Transverse colon (tissue), 4 donors: ENCODE results near the gene FRMD8. TPM values are rescaled to one million over a fixed set of nuclear protein-coding genes. Genes with fewer than 3 reads are reported as not detected.

Experiments
- DNase-seq: peaks from one replicate; pipeline ENCODE4 v3.0.0-alpha.2; 2019
- H3K27ac ChIP-seq, 4 donors: fragments of 200-600 bp; sonication (generic); 2 replicates each; pipeline ENCODE4 v1.5.1; 2016 to 2018; ENCODE audit warnings: inconsistent platforms in 4 of 4
- H3K27me3 ChIP-seq: fragments of 200-600 bp; sonication (generic); 2 replicates; pipeline ENCODE4 v1.5.1; 2017; ENCODE audit warnings: inconsistent platforms
- H3K36me3 ChIP-seq, 4 donors: fragments of 200-600 bp; sonication (generic); 2 replicates each; pipeline ENCODE4 v1.5.1; 2017 to 2019; ENCODE audit warnings: inconsistent platforms in 4 of 4
- H3K4me1 ChIP-seq, 4 donors: fragments of 200-600 bp; sonication (generic); 2 replicates each; pipeline ENCODE4 v1.5.1; 2017 to 2020; ENCODE audit warnings: inconsistent platforms in 4 of 4
- H3K4me3 ChIP-seq, 4 donors: fragments of 200-600 bp; sonication (generic); 1 replicate in 1 of 4; 2 replicates in 3 of 4; pipeline versions ENCODE4 v1.5.1 to v1.6.1; 2017 to 2019; ENCODE audit warnings: inconsistent platforms in 4 of 4
- H3K9me3 ChIP-seq, 2 donors: fragments of 200-600 bp; sonication (generic); 2 replicates each; pipeline ENCODE4 v1.5.1; 2017 to 2019; ENCODE audit warnings: inconsistent platforms in 2 of 2
- CTCF ChIP-seq, 5 experiments: fragments of 200-600 bp in 3 of 5; fragments of 450-650 bp in 2 of 5; sonication (generic) in 3 of 5; IDR thresholded peaks; 1 replicate in 2 of 5; 2 replicates in 3 of 5; pipeline ENCODE4 v1.5.1; 2016 to 2017; ENCODE audit warnings: antibody characterized with exemption in 5 of 5, inconsistent platforms in 3 of 5, mild to moderate bottlenecking in 2 of 5, moderate library complexity in 1 of 5
- EP300 ChIP-seq: sonication (generic); formaldehyde crosslinking; IDR thresholded peaks from one replicate; pipeline ENCODE4 v1.6.1; 2017; ENCODE audit warnings: antibody characterized with exemption, low read depth
- POLR2A ChIP-seq: fragments of 450-650 bp; IDR thresholded peaks from one replicate; pipeline ENCODE4 v1.6.1; 2016; ENCODE audit warnings: antibody characterized with exemption, mild to moderate bottlenecking, moderate library complexity
- POLR2AphosphoS5 ChIP-seq, 3 donors: sonication (generic); formaldehyde crosslinking; IDR thresholded peaks; one replicate each; pipeline ENCODE4 v1.6.1; 2016; ENCODE audit warnings: antibody characterized with exemption in 3 of 3
- WGBS, 2 donors: methylation state at CpG; one replicate each; pipeline ENCODE4 v1.1.5; 2018; ENCODE audit warnings: low coverage in 1 of 2; 5-methylcytosine and 5-hydroxymethylcytosine counted together
- in situ Hi-C, 4 donors: fragments of 200-750 bp; cut with MboI; loops; one replicate each; pipeline versions ENCODE4 v1.15.0 to v1.15.1; 2017; ENCODE audit warnings: low sequenced_read_pairs in 3 of 4, low pct_ligation_motif_present in 1 of 4, low pct_unique_long_range_greater_than_20kb in 1 of 4
- intact Hi-C: fragments of 100-400 bp; cut with DNase I; formaldehyde crosslinking; loops from one replicate; pipeline ENCODE4 v1.15.1; 2023; ENCODE audit warnings: low total_unique reads
- total RNA-seq, 4 donors: library from RNA; depleted of rRNA; stranded (reverse); fragments of >200 nt; gene quantifications; one replicate each; pipeline ENCODE4 v1.1.0, GENCODE V29; 2016

FRMD8 gene
- total RNA-seq, 4 donors from 2014 or later = 64.3 to 164 (median 128) TPM

- peak; percentile 59 for DNase-seq
- Histone ChIP-seq H3K27me3 (no peaks in the 10 kb centered on the region), H3K27ac (peak overlapping the region; percentile 100), H3K9me3 (no peaks in the 10 kb centered on the region), H3K4me1 (peaks cover 22 to 78% (median 49%) of the 10 kb centered on the region in 4 donors), H3K4me3 (peak overlapping the region in 2 of 4 donors; percentile 8 to 81), H3K36me3 (peaks cover 0 to 11% (median 5%) of the 10 kb centered on the region in 4 donors)
- peak; percentile 78 to 94 (median 82) for TF ChIP-seq POLR2AphosphoS5 (IDR thresholded peaks at IDR 0.05)
- peak; percentile 61 for TF ChIP-seq POLR2A
- no peak for TF ChIP-seq EP300
- peak in 1 of 5 experiments; percentile 13 for TF ChIP-seq CTCF (IDR thresholded peaks at IDR 0.05)
- in situ Hi-C loops (loop anchor here in 2 of 4 donors (10.0 kb wide), 1 partner anchor 76 kb away; no protein-coding TSS in a partner anchor), intact Hi-C loops (no loop called here)
- WGBS, 2 donors = 12 to 15% methylated on average over 5 to 9 of the region's 9 CpGs
Measured at GRCh38 chr11:65429068-65429681, 42.7 kb downstream of the FRMD8 start.

- H3K27ac ChIP-seq = peak overlapping the region; percentile 100
- 7 to 10% methylated on average over 9 of the region's 9 CpGs for WGBS, 2 donors
- peak overlapping the region in 3 of 4 donors; percentile 4 to 81 (median 8) for H3K4me3 ChIP-seq
- TF ChIP-seq CTCF (IDR thresholded peaks at IDR 0.05) (no peak), EP300 (no peak), POLR2A (peak; percentile 76), POLR2AphosphoS5 (IDR thresholded peaks at IDR 0.05) (peak; percentile 73 to 95 (median 83))
- peak; percentile 82 for DNase-seq
- in situ Hi-C loops = loop anchor here in 2 of 4 donors (10.0 kb wide), 1 partner anchor 75 kb away; no protein-coding TSS in a partner anchor
- intact Hi-C loops = no loop called here
- no peaks in the 10 kb centered on the region for H3K9me3 ChIP-seq
- peaks cover 27 to 85% (median 50%) of the 10 kb centered on the region in 4 donors for H3K4me1 ChIP-seq
- H3K27me3 ChIP-seq = no peaks in the 10 kb centered on the region
- H3K36me3 ChIP-seq = peaks cover 0 to 16% (median 7%) of the 10 kb centered on the region in 4 donors
Measured at GRCh38 chr11:65429724-65430405, 43.4 kb downstream of the FRMD8 start.

DNA sequence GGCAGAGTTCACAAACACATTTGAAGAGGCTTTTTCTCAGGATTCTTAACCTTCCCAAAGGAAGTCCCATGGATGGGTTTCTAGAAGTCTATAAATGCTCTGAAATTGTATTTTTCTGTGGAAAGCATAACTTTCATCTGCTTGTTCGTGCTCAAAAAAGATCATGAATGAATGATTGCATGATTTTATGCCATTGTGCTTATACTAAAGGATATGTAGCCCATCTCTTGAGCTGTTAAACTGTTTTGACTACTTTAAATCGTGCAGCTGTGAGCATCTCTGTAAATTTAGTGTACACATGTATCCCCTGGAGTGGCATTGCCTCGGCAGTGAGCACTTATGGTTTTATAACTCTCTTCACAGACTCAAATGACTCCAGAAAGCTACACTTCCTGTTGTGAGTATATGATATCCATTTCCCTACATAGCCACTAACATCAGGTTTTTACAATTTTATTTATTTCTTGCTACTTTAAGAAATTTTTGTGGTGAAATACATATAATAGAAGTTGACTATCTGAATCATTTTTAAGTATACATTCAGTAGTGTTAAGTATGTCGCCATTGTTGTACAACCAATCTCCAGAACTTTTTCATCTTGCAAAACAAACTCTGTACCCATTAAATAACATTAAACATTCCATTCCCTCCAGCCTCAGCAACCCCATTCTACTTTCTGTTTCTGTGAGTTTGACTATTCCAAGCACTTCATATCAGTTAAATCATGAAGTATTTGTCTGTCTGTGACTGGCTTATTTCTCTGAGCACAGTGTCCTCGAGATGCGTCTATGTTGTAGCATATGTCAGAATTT, 44.2 kb downstream of the FRMD8 start:
- Histone ChIP-seq H3K4me1 (peaks cover 27 to 93% (median 52%) of the 10 kb centered on the region in 4 donors), H3K27ac (peak overlapping the region; percentile 100), H3K4me3 (peak overlapping the region in 3 of 4 donors; percentile 4 to 81 (median 8)), H3K9me3 (no peaks in the 10 kb centered on the region), H3K27me3 (no peaks in the 10 kb centered on the region), H3K36me3 (peaks cover 0 to 22% (median 9%) of the 10 kb centered on the region in 4 donors)
- intact Hi-C loops (no loop called here), in situ Hi-C loops (no loop called here)
- peak; percentile 3 to 81 (median 42) for TF ChIP-seq POLR2AphosphoS5 (IDR thresholded peaks at IDR 0.05)
- peak; percentile 3 for TF ChIP-seq POLR2A
- TF ChIP-seq EP300 = no peak
- TF ChIP-seq CTCF (IDR thresholded peaks at IDR 0.05) = peak in 1 of 5 experiments; percentile 13
- 29 to 44% methylated on average over 6 of the region's 6 CpGs for WGBS, 2 donors
- peak; percentile 26 for DNase-seq
